GM23248 (cell line): Measurements from ENCODE around the gene PAX9.
A peak's percentile ranks its signal among the peaks of the same experiment; 100 is the strongest.

Source experiments
- EZH2 ChIP-seq: fragments of 200-600 bp; sonication (generic); IDR thresholded peaks from 2 replicates; pipeline ENCODE4 v1.6.1; 2018; ENCODE audit warnings: antibody characterized with exemption, mild to moderate bottlenecking; ENCODE audit not compliant: insufficient read depth, poor library complexity, severe bottlenecking
- EZH2phosphoT487 ChIP-seq: fragments of 200-600 bp; sonication (generic); IDR thresholded peaks from 2 replicates; pipeline ENCODE4 v1.6.1; 2018; ENCODE audit warnings: antibody characterized with exemption, moderate library complexity, mild to moderate bottlenecking, low read depth; ENCODE audit not compliant: insufficient read depth

DNA sequence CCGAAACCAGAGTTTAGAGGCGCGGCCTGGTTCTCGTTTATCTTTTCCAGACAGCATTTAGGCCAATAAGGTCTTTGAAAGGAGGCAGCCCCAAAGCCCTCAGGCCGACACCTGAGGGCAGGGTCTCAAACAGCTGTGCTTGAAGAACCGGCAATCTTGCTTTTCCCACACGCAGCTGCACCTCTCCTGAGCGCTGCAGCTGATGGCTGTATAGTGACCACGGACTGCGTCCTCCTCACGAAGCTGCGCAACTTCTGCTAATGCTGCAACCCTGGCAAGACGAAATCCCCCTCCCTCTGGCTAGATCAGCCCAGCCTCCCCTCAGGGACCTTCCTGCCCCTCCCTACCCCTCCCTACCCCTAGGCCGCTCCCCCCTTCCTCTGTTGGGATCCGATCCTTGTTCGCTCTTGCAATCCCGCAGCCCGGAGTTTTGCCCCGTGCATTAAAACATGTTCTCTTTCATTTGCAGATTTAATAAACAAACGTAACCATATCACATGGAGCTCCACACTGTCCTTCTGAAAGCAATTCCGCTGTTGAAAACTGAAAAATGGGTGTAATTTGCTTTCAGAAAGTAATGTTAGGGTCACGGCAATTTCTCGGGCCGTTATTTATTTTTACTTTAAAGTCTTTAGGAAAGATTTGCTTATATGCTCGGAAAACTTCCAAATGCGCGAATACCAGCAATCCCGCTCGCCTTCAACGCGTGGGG, 4.8 kb upstream of the PAX9 start:
- TF ChIP-seq EZH2, result peak; percentile 99
- no peak; the same call in 1 of the 2 replicates for TF ChIP-seq EZH2phosphoT487
